Breast epithelium (tissue), 4 donors: Measurements from ENCODE around the gene CFAP46. TPM values are rescaled to one million over a fixed set of nuclear protein-coding genes. Genes with fewer than 3 reads are reported as not detected.
"Not testable (repeated sequence)": the region's sequence is repeated elsewhere in the genome, so short reads cannot be mapped to it uniquely, and the experiment has no call there.

ENCODE experiments used
- DNase-seq, 2 donors: peaks; one replicate each; pipeline ENCODE4 v3.0.0-alpha.2; 2019; ENCODE audit warnings: low spot score in 2 of 2
- H3K27ac ChIP-seq, 2 donors: fragments of 200-600 bp; sonication (generic) in 1 of 2; one replicate each; pipeline ENCODE4 v1.5.1; 2016 to 2019; ENCODE audit warnings: mild to moderate bottlenecking in 1 of 2
- H3K27me3 ChIP-seq, 2 donors: fragments of 200-600 bp; sonication (generic) in 1 of 2; one replicate each; pipeline versions ENCODE4 v1.5.1 to v1.6.0; 2017 to 2019; ENCODE audit warnings: control low read depth in 1 of 2, mild to moderate bottlenecking in 1 of 2
- H3K36me3 ChIP-seq: fragments of 200-600 bp; one replicate; pipeline ENCODE4 v1.5.1; 2019
- H3K4me1 ChIP-seq, 2 donors: fragments of 200-600 bp; sonication (generic); one replicate each; pipeline ENCODE4 v1.5.1; 2016 to 2019; ENCODE audit warnings: control low read depth in 1 of 2
- H3K4me3 ChIP-seq, 3 donors: fragments of 200-600 bp; sonication (generic); 1 replicate in 2 of 3; 2 replicates in 1 of 3; pipeline ENCODE4 v1.5.1; 2016 to 2019; ENCODE audit warnings: mild to moderate bottlenecking in 3 of 3, moderate library complexity in 2 of 3
- H3K9me3 ChIP-seq, 2 donors: fragments of 200-600 bp; sonication (generic) in 1 of 2; one replicate each; pipeline ENCODE4 v1.5.1; 2016 to 2019; ENCODE audit warnings: control low read depth in 1 of 2
- CTCF ChIP-seq, 3 donors: fragments of 450-650 bp; IDR thresholded peaks; one replicate each; pipeline ENCODE4 v1.5.1; 2016 to 2017; ENCODE audit warnings: antibody characterized with exemption in 3 of 3, mild to moderate bottlenecking in 3 of 3, moderate library complexity in 3 of 3
- POLR2A ChIP-seq: fragments of 450-650 bp; IDR thresholded peaks from one replicate; pipeline ENCODE4 v1.6.1; 2016; ENCODE audit warnings: antibody characterized with exemption, mild to moderate bottlenecking, moderate library complexity
- POLR2AphosphoS5 ChIP-seq, 3 donors: sonication (generic); formaldehyde crosslinking; IDR thresholded peaks; one replicate each; pipeline ENCODE4 v1.6.1; 2017; ENCODE audit warnings: antibody characterized with exemption in 3 of 3
- intact Hi-C: fragments of 100-400 bp; cut with DNase I; formaldehyde crosslinking; loops from one replicate; pipeline ENCODE4 v1.15.1; 2023; ENCODE audit warnings: low total_unique reads
- total RNA-seq, 3 donors: library from RNA; depleted of rRNA; stranded (reverse); fragments of >200 nt; gene quantifications; one replicate each; pipeline ENCODE4 v1.1.0, GENCODE V29; 2016

Gene CFAP46
- total RNA-seq, 3 donors from 2014 or later = 0.16 to 0.73 (median 0.66) TPM

GRCh38 chr10:132957981-132958882, 15.9 kb upstream of the CFAP46 start:
- Histone ChIP-seq H3K36me3 (no peaks in the 10 kb centered on the region), H3K4me3 (no peak overlapping the region), H3K27me3 (peaks cover 0 to 2% of the 10 kb centered on the region in 2 donors), H3K9me3 (no peaks in the 10 kb centered on the region), H3K27ac (no peak overlapping the region), H3K4me1 (no peaks in the 10 kb centered on the region)
- intact Hi-C loops = loop anchor here (10.0 kb wide), 1 partner anchor 453 kb away; no protein-coding TSS in a partner anchor
- TF ChIP-seq POLR2AphosphoS5 (IDR thresholded peaks at IDR 0.05) (no peak), CTCF (IDR thresholded peaks at IDR 0.05) (no peak), POLR2A (no peak)
- DNase-seq = no peak

DNA sequence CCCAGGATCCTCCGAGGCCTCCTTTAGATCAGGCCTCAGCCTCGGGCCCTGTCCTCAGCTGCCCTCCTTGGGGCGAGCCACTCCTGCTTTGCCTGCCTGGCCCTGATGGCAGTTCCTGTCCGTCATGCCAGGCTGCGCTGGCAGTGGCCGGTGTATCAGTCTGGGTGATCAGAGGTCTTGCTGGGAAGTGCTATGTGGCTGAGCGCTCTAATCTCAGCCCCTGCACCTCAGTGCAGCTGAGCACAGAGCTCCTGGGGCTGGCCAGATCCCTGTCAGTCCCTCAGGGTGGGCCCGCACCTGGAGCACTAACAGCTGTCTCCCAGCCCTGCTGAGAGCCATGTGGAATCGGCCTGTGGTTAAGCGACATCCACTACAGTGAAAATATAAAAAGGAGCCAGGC, 14.8 kb upstream of the CFAP46 start:
- TF ChIP-seq POLR2AphosphoS5 (IDR thresholded peaks at IDR 0.05) (no peak), POLR2A (no peak), CTCF (IDR thresholded peaks at IDR 0.05) (no peak)
- Histone ChIP-seq H3K36me3 (no peaks in the 10 kb centered on the region), H3K27ac (no peak overlapping the region), H3K4me3 (no peak overlapping the region), H3K27me3 (peaks cover 0 to 11% of the 10 kb centered on the region in 2 donors), H3K4me1 (no peaks in the 10 kb centered on the region), H3K9me3 (no peaks in the 10 kb centered on the region)
- no peak for DNase-seq
- intact Hi-C loops = loop anchor here (10.0 kb wide), 1 partner anchor 452 kb away; no protein-coding TSS in a partner anchor

DNA sequence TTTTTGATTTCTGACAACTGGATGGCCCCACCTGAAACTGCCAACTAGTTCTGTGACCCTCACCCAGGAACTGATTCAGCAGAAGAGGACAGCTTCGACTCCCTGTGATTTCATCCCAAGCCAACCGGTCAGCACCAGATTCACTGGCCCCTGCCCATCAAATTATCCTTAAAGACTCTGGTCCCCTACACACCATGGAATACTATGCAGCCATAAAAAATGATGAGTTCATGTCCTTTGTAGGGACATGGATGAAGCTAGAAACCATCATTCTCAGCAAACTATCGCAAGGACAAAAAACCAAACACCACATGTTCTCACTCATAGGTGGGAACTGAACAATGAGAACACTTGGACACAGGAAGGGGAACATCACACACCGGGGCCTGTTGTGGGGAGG, 13.9 kb upstream of the CFAP46 start:
- not testable (repeated sequence) for H3K4me3 ChIP-seq, H3K27ac ChIP-seq, H3K36me3 ChIP-seq, H3K4me1 ChIP-seq, DNase-seq, H3K9me3 ChIP-seq
- H3K27me3 ChIP-seq = peaks cover 0 to 14% of the 10 kb centered on the region in 2 donors
- intact Hi-C loops = loop anchor here (10.0 kb wide), 1 partner anchor 451 kb away; no protein-coding TSS in a partner anchor

DNA sequence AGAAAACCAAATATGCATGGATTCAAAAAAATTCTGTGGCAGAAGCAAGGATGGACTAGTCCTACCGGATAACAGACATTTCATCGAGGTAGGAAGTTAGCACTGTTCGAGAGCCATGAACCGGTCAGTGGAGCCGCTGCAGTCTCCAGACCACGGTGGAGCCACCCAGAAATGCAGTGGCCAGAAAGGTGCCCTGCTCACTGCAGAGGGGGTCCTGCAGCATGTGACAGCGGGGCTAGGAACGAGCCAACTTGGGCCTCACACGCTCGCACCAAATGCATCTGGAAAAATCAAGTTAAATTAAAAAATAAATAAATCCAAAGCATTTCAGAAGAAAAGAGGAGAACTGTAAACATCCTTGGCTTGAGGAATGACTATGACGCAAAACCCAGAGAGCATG, 13.1 kb upstream of the CFAP46 start:
- Histone ChIP-seq H3K4me3 (no peak overlapping the region), H3K9me3 (no peaks in the 10 kb centered on the region), H3K36me3 (no peaks in the 10 kb centered on the region), H3K4me1 (no peaks in the 10 kb centered on the region), H3K27me3 (peaks cover 0 to 14% of the 10 kb centered on the region in 2 donors), H3K27ac (no peak overlapping the region)
- no peak for TF ChIP-seq POLR2AphosphoS5 (IDR thresholded peaks at IDR 0.05)
- TF ChIP-seq CTCF (IDR thresholded peaks at IDR 0.05) = no peak
- intact Hi-C loops = loop anchor here (10.0 kb wide), 1 partner anchor 451 kb away; no protein-coding TSS in a partner anchor
- DNase-seq = no peak

- H3K9me3 ChIP-seq = no peaks in the 10 kb centered on the region
- H3K27me3 ChIP-seq = peaks cover 0 to 14% of the 10 kb centered on the region in 2 donors
- intact Hi-C loops = loop anchor here (10.0 kb wide), 1 partner anchor 449 kb away; no protein-coding TSS in a partner anchor
- H3K36me3 ChIP-seq = no peaks in the 10 kb centered on the region
- no peaks in the 10 kb centered on the region for H3K4me1 ChIP-seq
- H3K27ac ChIP-seq = no peak overlapping the region
- DNase-seq = no peak
- TF ChIP-seq POLR2AphosphoS5 (IDR thresholded peaks at IDR 0.05) = no peak
- no peak for TF ChIP-seq CTCF (IDR thresholded peaks at IDR 0.05)
- no peak for TF ChIP-seq POLR2A
- no peak overlapping the region for H3K4me3 ChIP-seq
Measured at GRCh38 chr10:132953428-132953827, 11.1 kb upstream of the CFAP46 start.
